ENCODE data around the gene ATG16L1. TPM values are rescaled to one million over a fixed set of nuclear protein-coding genes. Genes with fewer than 3 reads are reported as not detected.

ATG16L1 gene
- polyA plus RNA-seq, 1 donor (not counting 4 experiments of a cell fraction or from before 2014, with no cell fraction given) = 38.5 TPM

DNA sequence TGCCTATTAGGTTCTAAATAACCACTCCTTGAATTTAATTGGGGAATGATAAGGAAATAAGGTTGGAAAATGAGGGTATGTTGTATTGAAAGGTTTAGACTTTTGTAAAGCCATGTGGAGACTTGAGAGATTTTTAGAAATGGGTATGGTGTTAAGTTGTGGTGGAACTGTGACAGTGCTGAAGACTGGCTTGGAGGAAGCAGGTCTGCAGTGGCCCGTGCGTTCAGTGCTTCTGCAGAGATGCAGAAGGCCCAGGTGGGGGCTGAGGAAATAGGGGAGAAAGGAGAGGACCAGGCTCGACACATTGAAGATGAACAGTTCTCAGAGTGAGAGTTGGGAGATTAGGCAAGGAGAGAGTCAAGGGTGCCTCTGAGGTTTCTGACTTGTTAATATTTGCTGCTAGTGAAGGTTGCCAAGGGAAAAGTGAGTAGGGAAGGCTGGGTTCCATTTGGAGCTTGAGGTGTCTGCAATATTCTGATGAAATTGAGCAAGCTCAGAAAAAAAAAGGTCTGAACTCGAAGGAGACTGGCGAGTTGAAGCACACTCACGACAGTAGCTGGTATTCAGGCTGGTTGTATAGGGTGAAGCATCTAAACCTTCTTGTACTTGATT is 30.6 kb downstream of the ATG16L1 start:
- no peak for FAIRE-seq
- no peak for DNase-seq (ENCODE audit: low read depth, low spot score)
- dilution Hi-C loops (cut with MboI; ENCODE audit: extremely low pct_ligation_motif_present, low sequenced_read_pairs) = no loop called here
- Histone ChIP-seq H3K27me3 (ENCODE audit: control insufficient read depth, extremely low read depth, insufficient read depth, low read length) (no peaks in the 10 kb centered on the region), H3K9ac (ENCODE audit: control insufficient read depth, extremely low read depth, insufficient read depth, low read length) (no peak overlapping the region), H3K36me3 (ENCODE audit: control insufficient read depth in 2 of 2, extremely low read depth in 1 of 2, insufficient read depth in 2 of 2, low read length in 2 of 2) (peaks cover 23 to 31% of the 10 kb centered on the region in 2 experiments), H3K4me1 (ENCODE audit: control insufficient read depth, extremely low read depth, insufficient read depth, low read length) (peaks cover 3% of the 10 kb centered on the region), H3K27ac (ENCODE audit: control insufficient read depth, insufficient read depth, low read length) (no peak overlapping the region), H3K9me3 (ENCODE audit: control insufficient read depth, low read depth, low read length) (no peaks in the 10 kb centered on the region), H4K20me1 (ENCODE audit: control insufficient read depth, extremely low read depth, insufficient read depth, low read length) (no peaks in the 10 kb centered on the region), H3K9me1 (ENCODE audit: control insufficient read depth, extremely low read depth, insufficient read depth, low read length) (no peaks in the 10 kb centered on the region), H2AFZ (ENCODE audit: control insufficient read depth, low read length) (no peak overlapping the region), H3K79me2 (ENCODE audit: control insufficient read depth, insufficient read depth, low read length) (peaks cover 2% of the 10 kb centered on the region), H3K4me2 (ENCODE audit: control insufficient read depth, extremely low read depth, insufficient read depth, low read depth, low read length) (no peak overlapping the region), H3K4me3 (ENCODE audit: control insufficient read depth in 2 of 3, extremely low read depth in 1 of 3, insufficient read depth in 2 of 3, low read depth in 1 of 3, low read length in 3 of 3) (no peak overlapping the region)
- TF ChIP-seq, protein P1, sequence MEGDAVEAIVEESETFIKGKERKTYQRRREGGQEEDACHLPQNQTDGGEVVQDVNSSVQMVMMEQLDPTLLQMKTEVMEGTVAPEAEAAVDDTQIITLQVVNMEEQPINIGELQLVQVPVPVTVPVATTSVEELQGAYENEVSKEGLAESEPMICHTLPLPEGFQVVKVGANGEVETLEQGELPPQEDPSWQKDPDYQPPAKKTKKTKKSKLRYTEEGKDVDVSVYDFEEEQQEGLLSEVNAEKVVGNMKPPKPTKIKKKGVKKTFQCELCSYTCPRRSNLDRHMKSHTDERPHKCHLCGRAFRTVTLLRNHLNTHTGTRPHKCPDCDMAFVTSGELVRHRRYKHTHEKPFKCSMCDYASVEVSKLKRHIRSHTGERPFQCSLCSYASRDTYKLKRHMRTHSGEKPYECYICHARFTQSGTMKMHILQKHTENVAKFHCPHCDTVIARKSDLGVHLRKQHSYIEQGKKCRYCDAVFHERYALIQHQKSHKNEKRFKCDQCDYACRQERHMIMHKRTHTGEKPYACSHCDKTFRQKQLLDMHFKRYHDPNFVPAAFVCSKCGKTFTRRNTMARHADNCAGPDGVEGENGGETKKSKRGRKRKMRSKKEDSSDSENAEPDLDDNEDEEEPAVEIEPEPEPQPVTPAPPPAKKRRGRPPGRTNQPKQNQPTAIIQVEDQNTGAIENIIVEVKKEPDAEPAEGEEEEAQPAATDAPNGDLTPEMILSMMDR (optimal IDR thresholded peaks at IDR 0.05 in 1 of 3, IDR thresholded peaks at IDR 0.05 in 1 of 3, conservative IDR thresholded peaks at IDR 0.05 in 1 of 3; ENCODE audit: extremely low read depth in 1 of 3, insufficient read depth in 2 of 3, low read length in 3 of 3) = no peak
- no peak for TF ChIP-seq EZH2 (IDR thresholded peaks at IDR 0.05; ENCODE audit: low read length)

DNA sequence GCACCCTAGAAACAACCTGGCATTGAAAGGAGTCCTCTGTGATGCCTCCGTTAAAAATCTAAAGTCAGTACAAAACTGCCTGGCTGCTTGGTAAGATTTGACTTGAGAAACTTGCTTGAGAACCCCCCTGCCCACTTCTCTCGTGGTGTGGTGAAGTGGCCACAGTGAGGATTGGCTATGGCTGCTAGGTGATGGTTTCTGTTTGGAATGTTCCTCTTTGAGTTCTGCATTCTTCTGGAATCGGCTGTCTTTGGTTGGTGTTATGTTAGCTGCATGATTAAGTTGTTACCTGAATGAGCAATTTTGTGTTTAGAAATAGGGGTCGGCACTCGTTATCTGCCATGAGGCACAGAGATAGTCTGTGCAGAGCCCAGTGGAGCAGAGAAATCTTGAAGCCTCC is 34.4 kb downstream of the ATG16L1 start:
- Histone ChIP-seq H3K9me1 (ENCODE audit: control insufficient read depth, extremely low read depth, insufficient read depth, low read length) (no peaks in the 10 kb centered on the region), H3K4me1 (ENCODE audit: control insufficient read depth, extremely low read depth, insufficient read depth, low read length) (peaks cover 3% of the 10 kb centered on the region), H3K27ac (ENCODE audit: control insufficient read depth, insufficient read depth, low read length) (no peak overlapping the region), H4K20me1 (ENCODE audit: control insufficient read depth, extremely low read depth, insufficient read depth, low read length) (no peaks in the 10 kb centered on the region), H3K9me3 (ENCODE audit: control insufficient read depth, low read depth, low read length) (no peaks in the 10 kb centered on the region), H3K4me2 (ENCODE audit: control insufficient read depth, extremely low read depth, insufficient read depth, low read depth, low read length) (no peak overlapping the region), H3K9ac (ENCODE audit: control insufficient read depth, extremely low read depth, insufficient read depth, low read length) (no peak overlapping the region), H2AFZ (ENCODE audit: control insufficient read depth, low read length) (no peak overlapping the region), H3K27me3 (ENCODE audit: control insufficient read depth, extremely low read depth, insufficient read depth, low read length) (no peaks in the 10 kb centered on the region), H3K79me2 (ENCODE audit: control insufficient read depth, insufficient read depth, low read length) (peaks cover 2% of the 10 kb centered on the region), H3K36me3 (ENCODE audit: control insufficient read depth in 2 of 2, extremely low read depth in 1 of 2, insufficient read depth in 2 of 2, low read length in 2 of 2) (peaks cover 36 to 48% of the 10 kb centered on the region in 2 experiments), H3K4me3 (ENCODE audit: control insufficient read depth in 2 of 3, extremely low read depth in 1 of 3, insufficient read depth in 2 of 3, low read depth in 1 of 3, low read length in 3 of 3) (no peak overlapping the region)
- TF ChIP-seq EZH2 (IDR thresholded peaks at IDR 0.05; ENCODE audit: low read length) = no peak
- TF ChIP-seq, protein P1 (optimal IDR thresholded peaks at IDR 0.05 in 1 of 3, IDR thresholded peaks at IDR 0.05 in 1 of 3, conservative IDR thresholded peaks at IDR 0.05 in 1 of 3; ENCODE audit: extremely low read depth in 1 of 3, insufficient read depth in 2 of 3, low read length in 3 of 3) = no peak
- DNase-seq (ENCODE audit: low read depth, low spot score) = no peak
- FAIRE-seq = peak; percentile 23
- dilution Hi-C loops (cut with MboI; ENCODE audit: extremely low pct_ligation_motif_present, low sequenced_read_pairs) = no loop called here

Data from keratinocyte (primary cell).